ENCODE measurements around the gene EIF6.
"Not testable (repeated sequence)": the region's sequence is repeated elsewhere in the genome, so short reads cannot be mapped to it uniquely, and the experiment has no call there.

Gene EIF6

GRCh38 chr20:35284267-35284991 is at the start of gene EIF6:
Gene EIF6, minus strand, starts transcription at chr20:35284772. Its CDS starts 285 bp downstream, at chr20:35284487.
- DNase-seq (ENCODE audit: low read depth) = peak; percentile 62

- DNase-seq (ENCODE audit: low read depth) = no peak
Observed at GRCh38 chr20:35333606-35334005, 49.0 kb upstream of the EIF6 start.

GRCh38 chr20:35332540-35333200 is 48.1 kb upstream of the EIF6 start:
- no peak for DNase-seq (ENCODE audit: low read depth)

GRCh38 chr20:35329435-35330139 is 45.0 kb upstream of the EIF6 start:
- DNase-seq (ENCODE audit: low read depth) = no peak

GRCh38 chr20:35328689-35329088 is 44.1 kb upstream of the EIF6 start:
- no peak for DNase-seq (ENCODE audit: low read depth)

- no peak for DNase-seq (ENCODE audit: low read depth)
Observed at GRCh38 chr20:35328095-35328685, 43.6 kb upstream of the EIF6 start.

GRCh38 chr20:35327074-35327976 is 42.8 kb upstream of the EIF6 start:
- no peak for DNase-seq (ENCODE audit: low read depth)

- DNase-seq (ENCODE audit: low read depth) = no peak
Observed at GRCh38 chr20:35326740-35327073, 42.1 kb upstream of the EIF6 start.

- DNase-seq (ENCODE audit: low read depth) = no peak
Observed at GRCh38 chr20:35326021-35326739, 41.6 kb upstream of the EIF6 start.

- DNase-seq (ENCODE audit: low read depth) = no peak
Observed at GRCh38 chr20:35325401-35325800, 40.8 kb upstream of the EIF6 start.

GRCh38 chr20:35320396-35321126 is 36.0 kb upstream of the EIF6 start:
- no peak for DNase-seq (ENCODE audit: low read depth)

- no peak for DNase-seq (ENCODE audit: low read depth)
Observed at GRCh38 chr20:35319871-35320197, 35.3 kb upstream of the EIF6 start.

GRCh38 chr20:35319192-35319870 is 34.8 kb upstream of the EIF6 start:
- DNase-seq (ENCODE audit: low read depth) = no peak

- DNase-seq (ENCODE audit: low read depth) = no peak
Observed at GRCh38 chr20:35318502-35319157, 34.1 kb upstream of the EIF6 start.

GRCh38 chr20:35317416-35318210 is 33.0 kb upstream of the EIF6 start:
- DNase-seq (ENCODE audit: low read depth) = no peak

- DNase-seq (ENCODE audit: low read depth) = no peak
Observed at GRCh38 chr20:35316086-35316485, 31.5 kb upstream of the EIF6 start.

GRCh38 chr20:35315632-35316020 is 31.1 kb upstream of the EIF6 start:
- DNase-seq (ENCODE audit: low read depth) = not testable (repeated sequence)

- DNase-seq (ENCODE audit: low read depth) = no peak
Observed at GRCh38 chr20:35314816-35315631, 30.5 kb upstream of the EIF6 start.

All from activated gamma-delta T cell treated with anti-CD3 and anti-CD28 coated beads, Interleukin-2, amount 50 U/mL, for 16 hours (primary cell).